ENCODE measurements around the gene LDAF1. TPM values are rescaled to one million over a fixed set of nuclear protein-coding genes. Genes with fewer than 3 reads are reported as not detected.

LDAF1 gene
- total RNA-seq, 4 donors from 2014 or later, result 46.1 to 115 (median 84.5) TPM

DNA sequence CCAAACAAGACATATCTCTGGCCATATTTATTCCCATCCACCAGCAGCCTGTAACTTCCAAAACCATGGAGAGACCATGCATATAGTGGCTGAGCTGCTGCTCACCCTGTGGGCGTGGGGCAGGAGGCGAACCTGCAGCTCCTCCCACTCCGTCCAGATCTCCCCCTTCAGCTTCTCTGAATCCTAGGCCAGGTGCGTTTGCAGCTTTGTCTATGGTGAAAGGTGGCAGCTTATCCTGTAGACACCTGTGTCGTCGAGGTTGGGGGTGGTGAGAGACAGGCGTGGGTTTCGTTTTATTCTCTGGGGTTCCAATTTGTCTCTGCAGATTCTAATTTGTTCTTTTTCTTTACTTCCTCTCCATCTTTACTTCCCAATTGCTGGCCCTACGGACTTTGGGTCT, 65.3 kb downstream of the LDAF1 start:
- TF ChIP-seq, protein P1, sequence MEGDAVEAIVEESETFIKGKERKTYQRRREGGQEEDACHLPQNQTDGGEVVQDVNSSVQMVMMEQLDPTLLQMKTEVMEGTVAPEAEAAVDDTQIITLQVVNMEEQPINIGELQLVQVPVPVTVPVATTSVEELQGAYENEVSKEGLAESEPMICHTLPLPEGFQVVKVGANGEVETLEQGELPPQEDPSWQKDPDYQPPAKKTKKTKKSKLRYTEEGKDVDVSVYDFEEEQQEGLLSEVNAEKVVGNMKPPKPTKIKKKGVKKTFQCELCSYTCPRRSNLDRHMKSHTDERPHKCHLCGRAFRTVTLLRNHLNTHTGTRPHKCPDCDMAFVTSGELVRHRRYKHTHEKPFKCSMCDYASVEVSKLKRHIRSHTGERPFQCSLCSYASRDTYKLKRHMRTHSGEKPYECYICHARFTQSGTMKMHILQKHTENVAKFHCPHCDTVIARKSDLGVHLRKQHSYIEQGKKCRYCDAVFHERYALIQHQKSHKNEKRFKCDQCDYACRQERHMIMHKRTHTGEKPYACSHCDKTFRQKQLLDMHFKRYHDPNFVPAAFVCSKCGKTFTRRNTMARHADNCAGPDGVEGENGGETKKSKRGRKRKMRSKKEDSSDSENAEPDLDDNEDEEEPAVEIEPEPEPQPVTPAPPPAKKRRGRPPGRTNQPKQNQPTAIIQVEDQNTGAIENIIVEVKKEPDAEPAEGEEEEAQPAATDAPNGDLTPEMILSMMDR (IDR thresholded peaks at IDR 0.05; ENCODE audit: low read depth), result no peak

DNA sequence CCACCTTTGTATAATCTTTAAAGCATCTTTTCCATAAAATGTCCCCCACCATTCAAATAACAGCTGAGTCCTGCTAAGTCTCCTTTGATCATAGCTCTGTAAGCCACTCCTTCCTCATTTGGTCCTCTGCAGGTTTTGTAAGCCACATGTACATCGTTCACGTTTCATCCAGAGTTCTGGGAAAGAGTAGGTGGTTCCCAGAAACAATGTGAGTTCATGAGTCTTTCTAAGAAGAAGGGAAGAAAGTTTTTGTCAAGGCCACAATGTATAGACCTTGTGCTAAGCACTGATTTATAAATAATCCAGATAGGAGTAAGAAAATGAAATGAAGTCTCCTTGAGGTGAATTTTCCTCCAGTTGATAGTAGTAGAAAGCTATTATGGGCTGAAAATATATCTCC, 66.3 kb downstream of the LDAF1 start:
- TF ChIP-seq, protein P1 (IDR thresholded peaks at IDR 0.05; ENCODE audit: low read depth), result no peak

DNA sequence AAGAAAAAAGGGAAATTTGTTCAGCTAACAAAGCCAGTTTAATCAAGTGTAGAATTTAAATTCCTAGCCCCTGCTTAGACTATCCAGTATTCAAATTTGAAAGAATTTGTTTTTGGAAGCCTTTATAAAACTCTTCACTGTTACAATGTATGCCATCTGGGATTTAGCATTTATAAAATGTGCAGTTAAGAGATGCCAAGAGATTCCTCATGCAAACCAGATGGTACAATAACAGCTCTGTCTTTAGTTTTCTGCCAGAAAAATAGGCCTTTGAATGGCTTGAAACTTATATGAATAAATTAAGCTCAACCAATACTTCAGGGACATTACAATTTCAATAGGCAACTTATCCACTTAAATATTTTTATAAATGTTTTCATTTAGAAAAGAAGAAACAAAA, 68.3 kb downstream of the LDAF1 start:
- TF ChIP-seq, protein P1 (IDR thresholded peaks at IDR 0.05; ENCODE audit: low read depth), result no peak

DNA sequence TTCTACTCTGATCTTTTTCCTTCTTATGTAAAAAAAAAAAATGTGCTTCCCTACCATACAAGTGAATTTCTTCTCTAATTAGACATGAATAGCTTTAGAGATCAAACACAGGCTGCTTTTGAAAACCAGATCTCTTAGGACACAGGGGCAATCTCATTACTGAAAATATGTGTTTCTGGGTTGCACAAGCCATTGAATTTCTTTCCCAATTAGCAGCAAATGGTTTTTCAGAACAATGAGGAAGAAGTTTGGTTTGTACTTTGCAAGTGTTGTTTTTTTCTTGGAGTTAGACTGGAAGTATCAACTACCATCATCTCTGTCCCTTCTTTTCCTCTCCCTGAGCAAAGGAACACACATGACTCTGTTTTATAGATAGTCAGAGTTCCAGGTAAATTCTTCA, 69.4 kb downstream of the LDAF1 start:
- TF ChIP-seq, protein P1 (IDR thresholded peaks at IDR 0.05; ENCODE audit: low read depth), result no peak

DNA sequence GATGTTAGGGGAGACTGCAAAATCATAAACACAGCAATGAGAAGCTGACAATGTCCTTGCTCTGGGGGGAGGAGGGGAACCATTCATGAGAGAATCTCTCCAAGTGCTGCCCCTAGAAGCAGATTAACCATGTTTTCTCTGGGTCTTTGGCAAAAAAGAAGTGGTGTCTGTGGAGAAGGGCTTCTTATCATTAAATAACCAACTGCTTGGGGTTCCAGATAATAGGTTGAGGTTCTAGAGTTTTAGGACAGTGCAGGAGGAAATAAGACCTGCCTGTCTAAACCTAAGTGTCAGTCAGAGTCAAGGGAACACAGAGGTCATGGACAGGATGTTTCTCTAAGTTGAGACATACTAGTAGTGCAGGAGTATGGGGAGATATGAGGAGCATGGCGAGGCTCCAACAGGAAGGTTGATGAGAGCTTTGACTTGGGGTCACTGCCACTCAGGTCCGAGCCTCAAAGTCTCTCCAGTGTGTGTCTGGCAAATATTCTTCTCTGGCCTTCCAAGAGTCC, 69.9 kb downstream of the LDAF1 start:
- TF ChIP-seq, protein P1 (IDR thresholded peaks at IDR 0.05; ENCODE audit: low read depth), result no peak

Other genes starting within 250 kb of the LDAF1 start
- gene DNAH3, start 7.8 kb upstream of the LDAF1 start, total RNA-seq, result under 1 TPM in 1 of 4 donors, not detected in 3; 0.66 TPM
- gene ZP2, start 52.9 kb downstream of the LDAF1 start, total RNA-seq, result not detected
- not detected for gene ANKS4B, start 75.0 kb downstream of the LDAF1 start, total RNA-seq
- gene CRYM, start 119.6 kb downstream of the LDAF1 start, total RNA-seq, result 1 to 10 TPM in 2 of 4 donors, under 1 TPM in 1, not detected in 1; 0.85 to 3.1 (median 1.9) TPM

Measured in subcutaneous adipose tissue (tissue), 4 donors.